Pulmonary artery endothelial cell (primary cell): ENCODE measurements around the gene GPAM. TPM values are rescaled to one million over a fixed set of nuclear protein-coding genes. Genes with fewer than 3 reads are reported as not detected.
"Not testable (repeated sequence)": the region's sequence is repeated elsewhere in the genome, so short reads cannot be mapped to it uniquely, and the experiment has no call there.

Experiments
- DNase-seq: peaks from one replicate; pipeline ENCODE4 v3.0.0-alpha.2; 2011; ENCODE audit warnings: low read depth, low spot score
- total RNA-seq: library from RNA; depleted of rRNA; stranded (reverse); fragments of >200 nt; gene quantifications from 2 replicates; pipeline ENCODE4 v1.2.3, GENCODE V29; 2014

Gene GPAM
- total RNA-seq, 1 donor from 2014 or later: 9.2 TPM

DNA sequence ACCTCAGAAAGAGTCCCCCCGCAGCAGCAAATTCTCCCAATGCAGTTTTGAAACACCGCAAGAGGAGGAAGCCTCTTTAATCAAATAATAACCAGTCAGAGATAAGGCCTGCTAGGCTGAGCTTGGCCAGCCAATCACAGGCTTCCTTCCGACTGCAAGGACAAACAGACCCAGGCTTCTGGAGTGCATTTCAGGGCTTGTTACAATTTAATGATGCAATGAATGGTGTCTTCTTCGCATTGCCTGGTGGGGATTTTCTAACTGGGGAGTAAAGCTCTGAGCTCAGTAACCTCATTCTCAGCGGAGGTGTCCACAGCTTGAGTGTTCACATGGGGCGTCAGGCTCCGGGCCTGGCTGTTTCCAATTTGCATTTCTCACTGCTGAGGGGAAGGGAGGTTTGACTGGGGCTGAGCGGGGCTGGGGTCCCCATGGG lies 31.8 kb upstream of the GPAM start:
- no peak for DNase-seq

DNA sequence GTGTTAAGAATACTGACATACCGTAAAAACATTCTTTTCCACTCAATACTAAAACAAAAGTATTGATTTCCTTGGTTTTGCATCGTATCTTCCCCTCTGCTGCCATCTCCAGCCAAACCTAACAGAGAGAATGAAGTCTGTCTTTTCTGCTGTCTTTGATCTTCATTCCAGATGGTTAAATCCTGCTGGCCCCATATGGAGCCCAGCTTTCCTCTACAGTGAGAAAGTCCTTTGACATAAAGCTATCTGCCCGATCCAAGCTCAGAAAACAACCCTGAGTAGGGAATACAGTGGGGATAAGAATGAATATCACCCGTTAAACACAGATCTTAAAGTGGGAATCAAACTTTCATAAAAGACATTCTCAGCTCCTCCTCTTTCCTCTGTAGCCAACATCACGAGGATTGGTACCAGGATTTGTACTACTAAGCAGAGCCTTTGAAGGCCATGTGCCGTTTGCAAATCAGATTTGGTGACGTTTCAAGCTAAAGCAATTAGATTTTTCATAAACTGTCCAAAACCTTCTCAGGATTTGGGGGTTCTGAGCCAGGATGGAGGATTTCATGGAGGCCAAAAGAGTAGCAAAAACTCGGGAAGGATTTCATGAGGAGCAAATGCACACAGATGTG lies 30.8 kb upstream of the GPAM start:
- DNase-seq: no peak

DNA sequence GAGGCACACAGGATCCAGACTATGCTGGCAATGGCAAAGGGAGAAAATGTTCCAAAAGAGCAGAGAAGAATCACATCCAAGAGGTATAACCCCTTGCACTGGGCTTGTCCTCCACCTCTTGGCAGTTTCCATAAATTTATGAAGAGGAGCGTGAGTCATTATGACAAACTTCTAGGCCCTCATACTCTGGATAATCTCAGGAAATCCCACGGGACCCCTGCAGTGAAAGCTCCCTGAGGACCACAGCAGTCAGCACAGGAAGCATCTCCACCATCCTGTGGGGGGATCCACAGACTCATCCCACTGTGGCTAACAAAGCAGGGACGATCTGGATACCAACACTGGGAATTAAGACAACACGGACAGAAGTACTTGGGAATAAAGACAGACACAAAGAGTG lies 30.3 kb upstream of the GPAM start:
- DNase-seq: no peak

DNA sequence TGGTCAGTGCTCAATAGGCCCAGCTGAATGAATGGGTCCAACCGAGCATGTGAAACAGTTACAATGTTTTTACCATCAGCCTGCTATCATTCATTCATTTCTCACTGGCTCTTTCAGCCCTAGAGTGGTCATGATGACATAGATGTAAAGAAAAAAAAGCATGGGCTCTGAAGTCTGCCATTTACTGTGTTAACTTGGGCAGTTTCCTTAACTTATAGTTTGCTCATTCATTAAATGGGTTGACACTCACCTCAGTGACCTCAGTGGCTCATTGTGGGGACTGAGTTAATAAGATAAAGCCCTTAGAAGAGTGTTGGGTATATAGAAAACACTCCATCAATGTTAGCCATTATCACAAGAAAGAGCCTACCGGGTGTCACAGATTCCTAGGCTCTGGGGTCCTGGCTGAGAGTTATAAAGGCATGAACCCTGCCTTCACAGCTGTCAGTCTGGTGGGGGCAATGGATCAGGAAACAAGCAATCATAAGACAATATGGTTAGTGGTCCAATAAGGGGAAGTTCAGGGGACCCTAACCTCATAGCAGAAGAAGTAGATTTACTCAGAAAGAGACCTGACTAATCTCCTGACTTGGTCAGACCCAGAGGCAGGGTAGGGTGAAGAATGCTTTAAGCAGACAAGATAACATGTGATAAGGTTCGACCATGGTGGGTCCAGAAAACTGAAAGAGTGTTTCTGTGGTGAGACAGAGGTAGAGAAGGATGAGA lies 29.7 kb upstream of the GPAM start:
- no peak for DNase-seq

DNA sequence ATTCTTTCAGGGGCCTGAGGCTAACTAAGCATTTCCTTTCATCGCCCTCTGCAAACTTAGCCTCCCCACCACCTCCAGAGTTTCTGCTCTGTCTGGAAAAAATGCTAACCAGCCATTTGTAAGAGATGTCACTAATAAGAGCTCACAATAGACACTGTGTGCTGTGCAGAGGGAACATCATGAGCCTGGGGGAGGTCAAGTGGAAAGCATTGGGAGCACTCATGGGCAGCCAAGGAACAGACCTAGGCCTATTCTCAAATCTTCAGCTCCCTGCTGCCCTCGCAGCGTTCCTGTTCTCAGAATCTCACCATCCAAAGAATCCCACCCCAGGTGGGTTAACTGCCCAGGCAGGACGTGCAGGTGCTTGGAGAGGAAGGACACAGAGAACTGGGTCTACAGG lies 27.1 kb upstream of the GPAM start:
- no peak for DNase-seq

DNA sequence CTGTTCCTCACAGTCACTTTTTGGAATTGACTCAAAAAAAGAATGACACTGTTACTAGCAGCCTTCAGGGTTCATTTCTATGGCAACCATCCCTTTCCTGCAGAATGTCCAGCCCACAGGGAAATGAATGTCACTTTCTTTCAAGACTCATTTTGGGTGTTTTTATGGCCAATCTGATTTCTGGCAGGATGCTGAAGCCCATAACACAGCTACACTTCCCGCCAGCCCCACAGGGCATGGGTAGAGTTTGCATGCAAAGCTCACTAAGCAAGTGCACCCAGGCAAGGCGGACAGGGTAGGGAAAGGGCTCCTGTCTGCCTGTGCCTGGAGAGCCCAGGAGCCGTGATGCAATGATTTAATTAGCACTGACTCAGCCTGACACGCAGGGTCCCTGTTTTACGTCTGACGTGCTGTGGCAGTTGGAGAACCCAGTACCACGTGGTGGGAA lies 26.1 kb upstream of the GPAM start:
- no peak for DNase-seq

DNA sequence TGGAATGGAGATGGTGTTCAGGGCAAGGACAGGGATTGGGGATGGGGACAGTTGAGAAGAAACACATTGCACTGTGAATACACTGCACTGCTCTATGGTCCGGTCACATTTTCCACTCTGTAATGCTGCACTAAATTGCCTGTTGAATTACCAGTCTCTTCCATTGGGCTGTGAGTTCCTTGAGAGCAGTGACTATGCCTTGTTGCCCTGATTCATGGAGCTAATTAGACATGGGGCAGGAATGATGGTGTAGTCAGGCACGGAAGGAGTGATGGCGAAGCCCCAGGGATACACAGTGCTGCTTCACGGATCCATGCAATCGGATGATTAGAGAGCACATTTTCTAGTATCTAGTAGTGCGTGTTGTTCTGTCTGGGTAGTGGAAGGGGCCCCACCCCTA lies 25.4 kb upstream of the GPAM start:
- DNase-seq: no peak

DNA sequence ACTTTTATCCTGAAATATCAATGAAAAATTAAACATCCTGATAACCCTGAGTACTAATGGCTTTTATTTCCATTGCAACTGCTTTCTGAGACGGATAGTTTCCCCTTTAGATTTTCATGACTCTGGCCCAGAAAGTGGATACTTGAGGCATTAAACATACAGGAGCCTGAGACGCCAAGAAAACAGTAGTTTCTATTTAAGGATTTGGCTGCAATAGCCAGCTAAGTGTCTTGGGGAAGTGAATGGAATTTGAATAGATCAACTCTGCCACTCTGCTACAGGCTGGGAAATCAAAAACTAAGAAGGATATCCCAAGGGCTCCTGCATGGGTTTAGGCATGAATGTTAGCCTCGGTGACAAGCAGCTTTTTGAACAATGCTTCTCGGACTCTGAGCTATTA lies 24.7 kb upstream of the GPAM start:
- no peak for DNase-seq

DNA sequence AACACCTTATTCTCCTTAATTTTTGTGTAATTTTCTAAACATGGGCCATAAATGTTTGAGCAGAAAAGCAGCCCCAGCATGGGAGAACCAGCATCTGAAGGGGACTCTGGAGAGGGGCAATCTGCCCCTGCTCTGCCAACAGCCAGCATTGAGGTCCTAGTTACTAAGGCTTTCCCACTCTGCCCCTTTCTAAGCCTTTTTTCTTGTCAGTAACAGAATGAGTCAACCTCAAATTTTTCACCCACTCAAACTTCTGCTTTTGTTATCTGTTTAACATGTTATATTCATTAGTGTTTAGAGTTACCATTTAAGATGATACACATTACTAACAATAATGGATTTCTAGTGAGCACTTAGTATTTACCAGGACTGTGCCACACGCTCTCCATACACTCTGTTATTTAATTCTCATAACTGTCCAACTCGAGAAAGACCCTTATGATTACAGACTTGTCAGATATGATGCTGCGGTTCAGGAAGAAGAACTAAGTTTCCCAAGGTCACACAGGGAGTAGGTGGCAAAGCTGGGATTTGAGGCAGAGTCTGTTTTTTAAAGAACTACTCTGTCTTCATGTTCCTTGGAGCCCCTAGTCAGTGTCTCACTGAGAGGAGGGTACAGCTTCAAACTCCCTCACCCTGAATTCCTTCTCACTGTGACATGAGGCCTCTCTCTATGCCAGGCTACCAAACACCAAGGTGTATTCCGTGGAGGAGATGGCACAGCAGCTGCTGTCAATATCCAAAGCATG lies 19.9 kb upstream of the GPAM start:
- no peak for DNase-seq

DNA sequence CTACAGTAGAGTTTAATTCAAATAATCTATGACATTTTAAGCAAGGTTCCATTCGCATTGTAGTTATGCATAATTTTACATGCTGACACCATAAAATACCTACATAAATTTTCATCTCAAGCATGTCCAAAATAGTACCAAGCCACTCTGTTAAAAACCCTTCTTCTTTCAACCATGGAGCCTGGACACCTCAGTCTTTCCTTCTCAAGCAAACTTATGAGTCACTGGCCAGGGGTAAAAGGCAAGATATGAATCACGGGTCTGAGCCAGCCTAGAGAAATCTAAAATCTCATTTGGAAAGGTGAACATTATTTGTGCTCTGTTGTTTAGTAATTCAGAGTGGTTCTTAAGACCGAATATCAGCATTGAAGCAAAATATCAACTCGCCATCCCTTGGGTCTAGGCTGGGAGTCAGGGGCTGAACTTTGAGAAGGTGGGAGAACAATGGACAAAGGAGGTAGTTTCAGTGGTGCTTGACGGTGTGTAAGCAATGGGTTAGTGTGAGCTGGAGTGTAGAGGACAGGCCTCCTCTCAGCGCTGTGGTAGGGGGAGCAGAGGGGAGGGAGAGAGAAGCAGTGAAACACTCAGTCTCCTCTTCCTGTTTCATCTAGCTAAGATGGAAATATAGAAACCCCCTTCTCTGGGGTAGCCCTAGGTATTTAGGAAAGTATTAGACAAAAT lies 19.1 kb upstream of the GPAM start:
- DNase-seq: no peak

DNA sequence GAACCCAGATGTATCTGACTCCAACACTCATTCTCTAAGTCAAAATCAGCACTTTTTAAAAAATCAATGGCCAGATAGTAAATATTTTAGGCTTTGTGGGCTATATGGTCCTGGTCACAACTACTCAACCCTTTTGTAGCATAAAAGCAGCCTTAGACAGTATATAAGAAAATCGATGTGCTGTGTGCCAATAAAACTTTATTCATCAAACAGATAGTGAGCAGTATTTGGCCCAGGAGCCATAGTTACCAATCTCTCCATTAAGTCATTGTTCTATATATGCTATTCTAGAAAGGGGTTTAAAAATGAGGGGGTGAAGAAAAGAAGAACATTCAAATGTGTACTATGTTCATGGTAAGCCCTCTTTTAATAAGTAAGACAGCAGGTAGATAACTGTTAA lies 18.5 kb upstream of the GPAM start:
- no peak for DNase-seq

DNA sequence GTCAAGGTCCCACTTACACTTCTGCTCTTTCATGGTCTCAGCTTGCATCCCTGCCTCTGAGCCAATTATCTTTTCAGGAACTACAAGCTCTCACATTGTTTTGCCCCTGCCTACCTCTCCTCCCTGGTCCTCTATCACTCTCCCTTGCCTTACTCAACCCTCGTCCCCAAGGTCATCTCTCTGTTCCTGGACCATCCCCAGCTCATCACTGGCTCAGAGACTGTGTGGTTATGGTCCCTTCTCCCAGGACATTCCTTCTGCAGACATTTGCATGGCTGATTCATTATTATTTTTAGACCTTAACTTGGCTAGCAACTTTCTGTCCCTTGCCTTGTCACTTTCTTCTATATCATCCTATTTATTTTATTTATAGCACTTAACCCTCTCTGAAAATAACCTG lies 17.8 kb upstream of the GPAM start:
- DNase-seq: no peak

DNA sequence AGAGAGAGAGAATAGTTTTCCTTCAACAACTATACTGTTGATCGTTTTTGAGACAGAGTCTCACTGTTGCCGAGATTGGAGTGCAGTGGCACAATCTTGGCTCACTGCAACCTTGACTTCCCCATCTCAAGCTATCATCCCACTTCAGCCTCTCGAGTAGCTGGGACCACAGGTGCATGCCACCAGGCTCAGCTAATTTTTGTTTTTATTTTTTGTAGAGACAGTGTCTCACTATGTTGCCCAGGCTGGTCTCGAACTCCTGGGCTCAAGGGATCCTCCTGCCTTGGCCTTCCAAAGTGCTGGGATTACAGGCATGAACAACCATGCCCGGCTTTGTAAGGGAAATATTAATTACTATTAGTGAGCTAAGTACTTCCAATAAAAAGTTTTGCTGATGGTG lies 16.7 kb upstream of the GPAM start:
- not testable (repeated sequence) for DNase-seq

DNA sequence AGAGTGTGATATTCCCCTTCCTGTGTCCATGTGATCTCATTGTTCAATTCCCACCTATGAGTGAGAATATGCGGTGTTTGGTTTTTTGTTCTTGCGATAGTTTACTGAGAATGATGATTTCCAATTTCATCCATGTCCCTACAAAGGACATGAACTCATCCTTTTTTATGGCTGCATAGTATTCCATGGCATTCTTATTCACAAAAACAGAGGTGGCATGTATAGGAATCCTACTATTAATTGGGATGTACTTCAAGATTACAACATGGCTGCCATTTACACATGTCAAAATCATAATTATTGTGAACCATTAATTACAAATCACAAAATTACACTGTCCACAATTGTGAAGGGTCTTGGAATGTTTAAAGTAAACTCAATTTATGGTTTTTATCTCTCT lies 14.1 kb upstream of the GPAM start:
- DNase-seq: not testable (repeated sequence)

DNA sequence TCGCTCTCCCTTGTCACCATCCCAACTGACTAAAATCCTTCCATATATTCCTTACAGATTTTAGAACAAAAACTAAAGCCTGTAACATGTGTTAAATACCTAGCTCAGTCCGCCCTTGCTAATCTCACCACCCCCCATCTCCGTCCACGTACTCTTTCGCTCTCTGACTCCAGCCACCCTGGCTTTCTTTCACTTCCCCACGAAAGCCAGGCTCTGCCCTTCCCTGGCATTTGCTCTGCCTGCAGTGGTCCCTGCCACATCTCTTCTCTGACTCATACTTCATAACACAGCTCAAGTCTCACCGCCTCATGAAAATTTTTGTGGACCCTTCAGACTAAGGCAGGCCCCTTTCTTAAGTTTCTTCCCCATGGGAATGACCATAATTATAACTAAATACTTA lies 11.7 kb upstream of the GPAM start:
- DNase-seq: no peak

DNA sequence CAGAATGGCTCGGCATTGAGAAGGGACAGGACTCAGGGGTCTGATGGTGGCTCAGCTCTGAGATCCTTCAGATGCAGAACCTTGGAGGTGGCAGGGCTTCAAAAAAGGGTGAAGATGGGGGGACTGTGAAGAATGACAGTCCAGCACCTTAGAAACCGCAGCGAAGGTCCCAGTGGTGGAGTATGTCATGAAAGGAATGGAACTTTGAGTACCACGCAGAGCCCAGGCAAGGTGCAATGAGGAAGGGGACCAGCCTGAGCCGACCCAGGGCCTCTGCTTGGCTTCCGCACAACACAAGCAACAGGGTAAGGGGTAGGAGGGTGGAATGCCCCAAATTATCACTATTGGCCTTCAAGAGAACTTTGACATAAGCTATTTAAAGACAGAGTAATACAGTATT lies 8.2 kb upstream of the GPAM start:
- DNase-seq: no peak

DNA sequence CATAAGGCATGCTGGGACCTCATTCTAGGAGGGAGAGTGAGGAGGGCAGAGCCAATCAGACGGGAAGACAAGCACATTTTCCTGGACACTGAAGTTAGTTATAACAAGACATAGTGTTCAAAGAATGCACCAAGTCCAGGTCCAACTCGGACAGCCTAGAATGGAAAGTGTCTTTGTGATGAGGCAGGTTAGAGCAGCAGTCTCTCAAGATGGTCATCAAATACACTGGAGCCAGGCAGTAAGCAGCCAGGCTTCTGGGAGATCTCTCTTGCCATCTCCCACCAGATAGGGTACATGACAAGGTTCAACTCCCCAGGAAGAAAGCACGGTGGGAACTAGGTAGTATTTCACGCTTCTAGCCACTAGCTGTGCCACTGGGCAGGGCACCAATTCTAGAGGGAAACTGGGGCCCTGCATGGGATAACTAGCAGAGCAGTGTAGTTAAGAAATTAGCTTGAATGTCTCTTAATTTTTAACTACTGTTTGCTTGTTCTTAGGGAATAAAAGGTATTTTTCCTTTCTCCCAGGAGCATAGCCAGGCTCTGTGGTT lies 7.6 kb upstream of the GPAM start:
- DNase-seq: no peak

DNA sequence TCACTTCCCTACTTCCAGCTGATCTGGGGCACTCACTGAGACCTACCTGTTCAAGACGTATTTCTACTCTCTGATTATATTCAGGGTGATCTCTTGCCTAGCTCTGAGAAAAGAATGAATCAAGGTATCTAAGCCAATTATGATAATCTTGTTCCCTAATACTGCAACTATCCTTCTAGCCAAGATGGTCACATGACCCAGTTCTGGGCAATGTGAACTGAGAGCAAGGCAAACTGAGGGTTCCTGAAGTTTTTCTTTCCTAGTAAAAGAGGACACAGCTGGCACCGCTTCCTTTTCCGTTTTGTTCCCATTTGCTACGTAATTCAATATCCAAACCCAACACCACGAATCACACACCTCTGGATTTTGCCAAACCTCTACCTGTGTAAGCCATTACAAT lies 5.9 kb upstream of the GPAM start:
- DNase-seq: no peak

DNA sequence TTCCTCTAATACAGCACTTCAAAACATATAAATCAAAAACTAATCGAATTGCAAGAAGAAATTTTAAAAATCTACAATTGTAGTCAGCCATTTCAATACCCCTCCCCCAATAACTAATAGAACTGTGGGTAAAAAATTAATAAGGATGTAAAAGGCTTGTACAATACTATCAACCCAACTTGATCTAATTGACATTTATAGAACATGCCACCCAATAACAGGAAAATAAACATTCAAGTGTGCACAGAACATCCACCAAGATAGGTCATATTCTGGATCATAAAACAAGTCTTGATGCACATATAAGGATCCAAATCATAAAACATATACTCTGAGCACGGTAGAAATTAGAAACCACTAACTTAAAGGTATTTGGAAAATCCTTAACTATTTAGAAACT lies 4.0 kb upstream of the GPAM start:
- no peak for DNase-seq

DNA sequence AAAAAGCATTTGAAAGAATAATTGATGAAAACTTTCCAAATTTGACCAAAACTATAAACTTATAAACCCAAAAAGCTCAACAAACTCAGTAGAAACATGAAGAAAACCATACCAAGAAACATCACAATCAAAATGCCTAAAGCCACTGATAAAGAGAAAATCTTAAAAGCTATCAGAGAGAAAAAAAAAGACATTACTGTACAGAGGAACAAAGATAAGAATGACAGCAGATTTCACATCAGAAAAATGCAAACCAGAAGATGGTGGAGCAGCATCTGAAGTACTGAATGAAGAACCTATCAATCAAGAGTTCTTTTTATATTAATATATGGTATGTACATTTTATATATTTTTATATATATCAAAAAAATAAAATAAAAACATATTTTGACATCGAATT lies 2.4 kb upstream of the GPAM start:
- no peak for DNase-seq

DNA sequence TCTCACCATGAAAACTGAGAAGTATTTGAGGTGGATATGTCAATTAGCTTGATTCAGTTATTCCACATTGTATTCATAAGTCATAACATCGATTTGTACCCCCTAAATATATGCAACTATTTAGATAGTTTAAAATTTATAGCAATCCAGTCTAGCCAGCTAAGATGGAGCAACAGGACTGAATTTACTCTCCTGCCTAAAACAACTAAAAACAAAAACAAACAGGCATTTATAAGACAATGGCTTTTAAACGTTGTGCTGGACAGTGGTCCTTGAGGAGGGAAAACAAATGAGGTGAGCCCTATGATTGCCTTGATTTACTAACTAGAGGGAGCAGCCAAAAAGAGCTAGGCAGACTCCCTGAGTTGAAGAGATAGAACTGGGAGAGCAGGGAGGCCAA lies 814 bp upstream of the GPAM start:
- DNase-seq: no peak

DNA sequence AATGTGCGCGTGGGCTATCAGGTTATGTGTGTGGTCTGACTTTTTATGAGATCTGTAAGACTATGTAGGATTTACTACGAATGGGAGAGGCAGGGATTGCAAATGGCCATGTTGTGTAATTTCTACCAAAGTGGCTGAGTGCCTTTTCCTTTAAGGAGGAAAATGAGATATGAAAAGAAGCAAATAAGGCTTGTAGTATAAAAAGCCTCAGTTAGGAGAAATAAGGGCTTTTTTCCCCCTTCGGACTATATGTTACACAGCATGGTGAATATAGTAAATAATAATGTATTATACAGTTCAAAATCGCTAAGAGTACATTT lies 447 bp upstream of the GPAM start:
- no peak for DNase-seq
